ENCODE measurements around the gene PER1. TPM values are rescaled to one million over a fixed set of nuclear protein-coding genes. Genes with fewer than 3 reads are reported as not detected.

Gene PER1
- total RNA-seq, 4 donors from 2014 or later = 67.1 to 188 (median 136) TPM

DNA sequence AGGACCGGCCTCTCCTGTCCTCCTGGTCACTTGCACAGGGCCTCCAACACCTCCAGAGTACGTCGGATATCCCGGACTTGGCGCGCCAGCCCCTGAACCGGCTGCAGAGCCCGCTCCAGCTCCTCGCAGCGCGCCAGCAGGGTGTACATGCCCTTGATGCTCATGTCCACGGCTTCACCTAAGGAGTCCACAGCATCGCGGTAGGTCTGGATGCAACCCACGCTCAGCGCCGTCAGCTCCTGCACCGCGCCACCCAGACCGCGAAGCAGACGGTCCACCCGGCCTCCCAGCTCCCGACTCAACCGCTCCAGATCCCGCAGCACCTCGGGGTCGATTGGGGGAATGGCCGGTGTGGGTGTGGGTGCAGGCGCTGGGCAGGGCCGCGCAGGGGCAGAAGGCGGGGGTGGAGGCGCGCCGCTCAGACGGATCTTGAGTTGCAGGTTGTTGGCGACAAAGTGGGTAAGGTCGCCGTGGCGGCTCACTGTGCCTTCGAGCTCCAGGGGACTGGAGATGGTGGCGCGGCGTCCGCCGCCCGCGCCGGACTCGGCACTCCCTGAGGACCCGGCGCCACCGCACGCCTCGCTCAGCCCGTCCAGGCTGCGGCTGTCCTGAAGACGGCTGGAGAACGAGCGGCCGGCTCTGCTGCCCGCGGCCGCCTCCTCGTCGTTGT is 37.0 kb upstream of the PER1 start:
- Histone ChIP-seq H3K4me1 (peaks cover 6 to 65% (median 18%) of the 10 kb centered on the region in 3 donors), H3K36me3 (no peaks in the 10 kb centered on the region), H3K27ac (peak overlapping the region; percentile 86 to 98 (median 96)), H3K4me3 (peak overlapping the region; percentile 77 to 78), H3K27me3 (no peaks in the 10 kb centered on the region), H3K9me3 (no peaks in the 10 kb centered on the region)
- no CpG with 5 or more reads among the region's 67 CpGs for WGBS, 2 donors (ENCODE audit: low coverage in 1 of 2)
- TF ChIP-seq POLR2AphosphoS5 (IDR thresholded peaks at IDR 0.05) (no peak), POLR2A (IDR thresholded peaks at IDR 0.05) (no peak)
- ATAC-seq = no peak

DNA sequence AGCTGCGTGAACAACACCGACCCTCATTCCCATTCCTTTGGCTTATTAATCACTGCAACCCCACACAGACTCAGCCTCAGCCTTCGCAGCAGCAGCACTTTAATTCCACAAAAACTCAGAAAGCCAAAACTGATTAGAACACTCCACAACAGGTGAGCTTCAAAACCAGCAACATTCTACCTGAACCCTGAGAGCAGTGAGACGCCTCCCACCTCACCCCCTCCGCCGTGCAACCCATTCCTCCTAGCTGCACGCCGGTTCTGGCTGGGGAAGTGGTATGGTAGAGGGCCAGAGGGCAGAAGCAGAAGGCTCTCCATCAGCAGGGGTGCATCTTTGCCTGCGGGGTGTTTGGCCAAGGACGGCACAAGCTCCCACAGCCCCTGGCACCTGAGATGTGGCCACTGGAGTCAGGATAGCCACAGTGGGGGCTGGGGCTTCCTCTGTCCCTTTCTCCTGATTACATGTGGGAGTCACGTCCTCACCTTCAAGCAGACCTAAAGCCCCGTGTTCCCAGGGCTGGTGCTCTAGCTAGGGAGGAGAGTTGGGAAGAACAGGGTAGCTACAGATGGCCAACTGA is 36.1 kb upstream of the PER1 start:
- ATAC-seq = no peak
- Histone ChIP-seq H3K9me3 (no peaks in the 10 kb centered on the region), H3K36me3 (no peaks in the 10 kb centered on the region), H3K4me3 (peak overlapping the region; percentile 77 to 78), H3K27ac (peak overlapping the region; percentile 86 to 98 (median 96)), H3K4me1 (peaks cover 6 to 65% (median 18%) of the 10 kb centered on the region in 3 donors), H3K27me3 (no peaks in the 10 kb centered on the region)
- 21 to 30% methylated on average over 2 of the region's 12 CpGs for WGBS, 2 donors (ENCODE audit: low coverage in 1 of 2)
- no peak for TF ChIP-seq EP300 (IDR thresholded peaks at IDR 0.05)

DNA sequence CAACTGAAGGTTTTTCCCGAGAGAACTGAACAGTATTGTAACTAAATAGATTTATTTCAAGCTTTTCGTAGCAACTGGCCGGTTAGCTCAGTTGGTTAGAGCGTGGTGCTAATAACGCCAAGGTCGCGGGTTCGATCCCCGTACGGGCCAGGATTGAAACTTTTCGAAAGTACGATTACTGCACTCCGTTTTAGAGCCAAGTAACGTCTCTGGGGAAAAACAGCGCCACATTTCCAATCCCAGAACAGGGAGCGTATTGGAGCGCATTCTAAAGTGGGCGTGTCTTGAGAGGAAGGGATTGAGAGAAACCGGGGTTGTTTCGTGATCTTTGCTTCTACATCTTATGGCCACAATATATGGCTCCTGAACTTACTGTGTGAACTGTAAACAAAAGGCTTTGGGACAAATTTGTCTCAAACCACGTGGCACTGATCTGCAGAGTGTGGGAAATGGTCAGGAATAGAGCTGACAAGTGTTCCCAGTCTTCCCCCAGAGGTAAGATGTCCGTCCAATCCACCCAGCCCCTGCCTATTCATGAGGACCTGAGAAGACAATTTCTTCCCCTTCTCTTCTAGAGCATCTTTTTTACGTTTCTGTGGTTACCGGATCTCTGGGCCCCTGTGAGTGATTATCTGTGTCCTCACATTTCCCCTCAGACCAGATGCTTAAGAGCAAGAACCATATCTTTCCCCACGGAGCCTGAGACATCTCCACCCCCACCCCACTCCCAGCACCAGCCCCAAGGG is 35.5 kb upstream of the PER1 start:
- H3K36me3 ChIP-seq = no peaks in the 10 kb centered on the region
- peaks cover 6 to 62% (median 17%) of the 10 kb centered on the region in 3 donors for H3K4me1 ChIP-seq
- WGBS, 2 donors (ENCODE audit: low coverage in 1 of 2) = 0 to 3% methylated on average over 7 to 24 of the region's 25 CpGs
- no peaks in the 10 kb centered on the region for H3K9me3 ChIP-seq
- peak overlapping the region; percentile 67 to 77 for H3K4me3 ChIP-seq
- H3K27me3 ChIP-seq = no peaks in the 10 kb centered on the region
- TF ChIP-seq, protein P1, sequence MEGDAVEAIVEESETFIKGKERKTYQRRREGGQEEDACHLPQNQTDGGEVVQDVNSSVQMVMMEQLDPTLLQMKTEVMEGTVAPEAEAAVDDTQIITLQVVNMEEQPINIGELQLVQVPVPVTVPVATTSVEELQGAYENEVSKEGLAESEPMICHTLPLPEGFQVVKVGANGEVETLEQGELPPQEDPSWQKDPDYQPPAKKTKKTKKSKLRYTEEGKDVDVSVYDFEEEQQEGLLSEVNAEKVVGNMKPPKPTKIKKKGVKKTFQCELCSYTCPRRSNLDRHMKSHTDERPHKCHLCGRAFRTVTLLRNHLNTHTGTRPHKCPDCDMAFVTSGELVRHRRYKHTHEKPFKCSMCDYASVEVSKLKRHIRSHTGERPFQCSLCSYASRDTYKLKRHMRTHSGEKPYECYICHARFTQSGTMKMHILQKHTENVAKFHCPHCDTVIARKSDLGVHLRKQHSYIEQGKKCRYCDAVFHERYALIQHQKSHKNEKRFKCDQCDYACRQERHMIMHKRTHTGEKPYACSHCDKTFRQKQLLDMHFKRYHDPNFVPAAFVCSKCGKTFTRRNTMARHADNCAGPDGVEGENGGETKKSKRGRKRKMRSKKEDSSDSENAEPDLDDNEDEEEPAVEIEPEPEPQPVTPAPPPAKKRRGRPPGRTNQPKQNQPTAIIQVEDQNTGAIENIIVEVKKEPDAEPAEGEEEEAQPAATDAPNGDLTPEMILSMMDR (IDR thresholded peaks at IDR 0.05) = peak in 1 of 4 experiments; percentile 19
- TF ChIP-seq POLR2A (IDR thresholded peaks at IDR 0.05) (peak; percentile 35 to 41), POLR2AphosphoS5 (IDR thresholded peaks at IDR 0.05) (peak; percentile 68), EP300 (IDR thresholded peaks at IDR 0.05) (no peak)
- ATAC-seq = peak; percentile 50
- peak overlapping the region; percentile 86 to 98 (median 96) for H3K27ac ChIP-seq

DNA sequence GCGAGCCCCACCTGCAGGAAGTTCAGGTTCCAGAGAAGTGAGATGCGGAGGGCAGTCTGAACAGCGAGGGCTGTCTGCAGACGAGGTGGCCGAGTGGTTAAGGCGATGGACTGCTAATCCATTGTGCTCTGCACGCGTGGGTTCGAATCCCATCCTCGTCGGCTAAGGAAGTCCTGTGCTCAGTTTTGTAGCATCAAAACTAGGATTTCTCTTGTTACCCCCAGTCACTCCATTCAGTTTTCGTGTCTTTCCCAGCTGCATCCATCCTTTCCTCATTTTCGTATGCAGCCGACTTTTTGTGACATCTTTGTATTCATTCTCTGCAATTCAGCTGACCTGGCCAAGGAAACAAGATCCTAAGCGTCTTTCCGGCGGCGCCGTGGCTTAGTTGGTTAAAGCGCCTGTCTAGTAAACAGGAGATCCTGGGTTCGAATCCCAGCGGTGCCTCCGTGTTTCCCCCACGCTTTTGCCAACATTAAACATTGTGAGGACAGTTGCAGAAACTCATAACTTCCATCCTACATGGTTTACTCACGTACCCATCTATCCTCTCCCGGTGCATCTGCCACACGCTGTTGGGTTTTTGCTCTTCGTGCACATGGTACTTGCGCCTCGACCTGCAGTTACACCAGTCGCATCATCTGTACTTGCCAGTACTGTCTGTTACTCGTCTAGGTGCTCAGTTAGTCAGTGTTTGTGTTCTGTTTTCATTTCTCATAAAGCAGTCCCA is 34.7 kb upstream of the PER1 start:
- H3K36me3 ChIP-seq = no peaks in the 10 kb centered on the region
- H3K9me3 ChIP-seq = no peaks in the 10 kb centered on the region
- no peak for TF ChIP-seq POLR2A (IDR thresholded peaks at IDR 0.05)
- TF ChIP-seq, protein P1 (IDR thresholded peaks at IDR 0.05) = peak in 1 of 4 experiments; percentile 58
- peak; percentile 16 for TF ChIP-seq POLR2AphosphoS5 (IDR thresholded peaks at IDR 0.05)
- WGBS, 2 donors (ENCODE audit: low coverage in 1 of 2) = 0 to 1% methylated on average over 20 to 26 of the region's 32 CpGs
- peak; percentile 70 for ATAC-seq
- peaks cover 6 to 55% (median 14%) of the 10 kb centered on the region in 3 donors for H3K4me1 ChIP-seq
- H3K4me3 ChIP-seq = peak overlapping the region; percentile 67 to 77
- no peaks in the 10 kb centered on the region for H3K27me3 ChIP-seq
- peak overlapping the region; percentile 85 to 98 (median 96) for H3K27ac ChIP-seq

DNA sequence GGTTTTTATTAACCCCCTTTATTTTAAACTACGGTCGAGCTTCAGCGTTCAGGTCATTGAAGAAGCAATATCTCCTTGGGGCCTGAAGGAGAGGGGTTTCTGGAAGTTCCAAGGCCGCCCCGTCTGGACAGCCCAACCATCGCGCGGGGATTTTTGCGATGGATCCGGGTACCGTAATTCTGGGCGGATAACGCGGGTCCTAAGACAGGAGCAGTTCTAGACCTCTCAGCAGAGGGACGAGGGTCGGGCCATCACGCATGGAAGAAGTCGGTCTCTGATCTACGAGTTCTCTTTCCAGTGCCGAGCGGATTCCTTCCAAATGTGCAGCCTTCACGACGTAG is 34.2 kb upstream of the PER1 start:
- Histone ChIP-seq H3K36me3 (no peaks in the 10 kb centered on the region), H3K27ac (peak overlapping the region; percentile 85 to 98 (median 96)), H3K27me3 (no peaks in the 10 kb centered on the region), H3K4me3 (peak overlapping the region; percentile 67 to 77), H3K4me1 (peaks cover 6 to 50% (median 14%) of the 10 kb centered on the region in 3 donors), H3K9me3 (no peaks in the 10 kb centered on the region)
- TF ChIP-seq, protein P1 (IDR thresholded peaks at IDR 0.05) = peak in 1 of 4 experiments; percentile 33
- TF ChIP-seq POLR2AphosphoS5 (IDR thresholded peaks at IDR 0.05) = no peak
- TF ChIP-seq POLR2A (IDR thresholded peaks at IDR 0.05) = no peak
- TF ChIP-seq EP300 (IDR thresholded peaks at IDR 0.05) = no peak
- WGBS, 2 donors (ENCODE audit: low coverage in 1 of 2) = 0% methylated on average over 2 to 16 of the region's 23 CpGs
- ATAC-seq = no peak

Measured in gastroesophageal sphincter (tissue), 4 donors.